Stimulated activated CD8-positive, alpha-beta memory T cell treated with anti-CD3 and anti-CD28 coated beads, Interleukin-4, amount 100 ng/mL, for 1 hour (primary cell): ENCODE measurements around the gene DIP2C.
"Not testable (repeated sequence)": the region's sequence is repeated elsewhere in the genome, so short reads cannot be mapped to it uniquely, and the experiment has no call there.

Experiments
- DNase-seq, 2 donors: peaks; one replicate each; pipeline ENCODE4 v3.0.0-alpha.2; 2020; ENCODE audit warnings: low read depth in 2 of 2, low spot score in 1 of 2

The DIP2C gene

GRCh38 chr10:364267-364775, 325.1 kb downstream of the DIP2C start:
- DNase-seq, result no peak

- no peak for DNase-seq
Observed at GRCh38 chr10:363152-363551, 326.3 kb downstream of the DIP2C start.

- no peak for DNase-seq
Observed at GRCh38 chr10:361203-362081, 328.0 kb downstream of the DIP2C start.

GRCh38 chr10:360653-361052, 328.8 kb downstream of the DIP2C start:
- no peak for DNase-seq

- DNase-seq, result no peak
Observed at GRCh38 chr10:359762-360161, 329.7 kb downstream of the DIP2C start.

- DNase-seq, result no peak
Observed at GRCh38 chr10:359093-359492, 330.4 kb downstream of the DIP2C start.

- DNase-seq, result no peak
Observed at GRCh38 chr10:357201-357950, 332.1 kb downstream of the DIP2C start.

- no peak for DNase-seq
Observed at GRCh38 chr10:356452-356851, 333.0 kb downstream of the DIP2C start.

- no peak for DNase-seq
Observed at GRCh38 chr10:354901-355617, 334.4 kb downstream of the DIP2C start.

GRCh38 chr10:352476-353235, 336.8 kb downstream of the DIP2C start:
- no peak for DNase-seq

- DNase-seq, result no peak
Observed at GRCh38 chr10:351770-352334, 337.6 kb downstream of the DIP2C start.

GRCh38 chr10:350981-351501, 338.4 kb downstream of the DIP2C start:
- no peak for DNase-seq

- DNase-seq, result no peak
Observed at GRCh38 chr10:349081-349480, 340.4 kb downstream of the DIP2C start.

- no peak for DNase-seq
Observed at GRCh38 chr10:348456-348855, 341.0 kb downstream of the DIP2C start.

- DNase-seq, result not testable (repeated sequence)
Observed at GRCh38 chr10:347774-348173, 341.7 kb downstream of the DIP2C start.

- not testable (repeated sequence) for DNase-seq
Observed at GRCh38 chr10:347190-347589, 342.3 kb downstream of the DIP2C start.

- no peak for DNase-seq
Observed at GRCh38 chr10:344582-345200, 344.8 kb downstream of the DIP2C start.

GRCh38 chr10:343231-344220, 345.9 kb downstream of the DIP2C start:
- no peak for DNase-seq
